ENCODE data around the gene AP2A2.

AP2A2 gene

GRCh38 chr11:1060410-1060809 lies 134.7 kb downstream of the AP2A2 start:
- DNase-seq: no peak

GRCh38 chr11:1060852-1061616 lies 135.4 kb downstream of the AP2A2 start:
- DNase-seq: no peak
